HUES6 (cell line): ENCODE data around the gene DPY19L1.
"Not testable (repeated sequence)": the region's sequence is repeated elsewhere in the genome, so short reads cannot be mapped to it uniquely, and the experiment has no call there.

Experiments
- H3K27ac ChIP-seq: 2 replicates; pipeline ENCODE4 v1.7.0; 2013; ENCODE audit warnings: low read depth, mild to moderate bottlenecking, low read length, inconsistent platforms
- H3K27me3 ChIP-seq: 2 replicates; pipeline ENCODE4 v1.6.1; 2013; ENCODE audit warnings: low read length; ENCODE audit not compliant: control insufficient read depth, insufficient read depth
- H3K36me3 ChIP-seq: 2 replicates; pipeline ENCODE4 v1.6.1; 2013; ENCODE audit warnings: low read length; ENCODE audit not compliant: control insufficient read depth, insufficient read depth
- H3K4me1 ChIP-seq: 2 replicates; pipeline ENCODE4 v1.6.1; 2013; ENCODE audit warnings: low read length; ENCODE audit not compliant: control insufficient read depth, insufficient read depth
- H3K4me3 ChIP-seq: 2 replicates; pipeline ENCODE4 v1.5.1; 2013; ENCODE audit warnings: low read depth, low read length
- H3K9ac ChIP-seq: one replicate; pipeline ENCODE4 v1.6.1; 2013; ENCODE audit warnings: mild to moderate bottlenecking, low read length
- H3K9me3 ChIP-seq: 2 replicates; pipeline ENCODE4 v1.6.1; 2013; ENCODE audit warnings: low read depth, low read length; ENCODE audit not compliant: control insufficient read depth, insufficient read depth

Gene DPY19L1

GRCh38 chr7:35037211-35037525, at the start of gene DPY19L1:
Gene DPY19L1, minus strand, starts transcription at chr7:35037485. Its CDS starts 91 bp downstream, at chr7:35037394.
- Histone ChIP-seq H3K27me3 (no peaks in the 10 kb centered on the region), H3K9me3 (no peaks in the 10 kb centered on the region), H3K4me1 (peaks cover 19% of the 10 kb centered on the region; the same call in 1 of the 2 replicates), H3K36me3 (no peaks in the 10 kb centered on the region), H3K4me3 (peak within 1 kb of the TSS; percentile 76), H3K27ac (peak within 1 kb of the TSS; percentile 64; the same call in 1 of the 2 replicates), H3K9ac (peak within 1 kb of the TSS; percentile 82)

GRCh38 chr7:35079517-35079916, 42.2 kb upstream of the DPY19L1 start:
- not testable (repeated sequence) for H3K27me3 ChIP-seq, H3K9me3 ChIP-seq, H3K27ac ChIP-seq, H3K4me3 ChIP-seq, H3K36me3 ChIP-seq, H3K4me1 ChIP-seq, H3K9ac ChIP-seq

- not testable (repeated sequence) for H3K27me3 ChIP-seq, H3K4me1 ChIP-seq, H3K4me3 ChIP-seq, H3K36me3 ChIP-seq, H3K9me3 ChIP-seq, H3K27ac ChIP-seq, H3K9ac ChIP-seq
Measured at GRCh38 chr7:35074008-35074407, 36.7 kb upstream of the DPY19L1 start.

- H3K4me3 ChIP-seq, H3K9me3 ChIP-seq, H3K9ac ChIP-seq, H3K27ac ChIP-seq, H3K4me1 ChIP-seq, H3K27me3 ChIP-seq, H3K36me3 ChIP-seq: not testable (repeated sequence)
Measured at GRCh38 chr7:35072950-35073827, 35.9 kb upstream of the DPY19L1 start.

- H3K4me3 ChIP-seq, H3K27me3 ChIP-seq, H3K4me1 ChIP-seq, H3K9me3 ChIP-seq, H3K36me3 ChIP-seq, H3K27ac ChIP-seq, H3K9ac ChIP-seq: not testable (repeated sequence)
Measured at GRCh38 chr7:35069084-35069483, 31.8 kb upstream of the DPY19L1 start.

GRCh38 chr7:35065382-35065781, 28.1 kb upstream of the DPY19L1 start:
- not testable (repeated sequence) for H3K27ac ChIP-seq, H3K9ac ChIP-seq, H3K9me3 ChIP-seq, H3K4me1 ChIP-seq, H3K36me3 ChIP-seq, H3K4me3 ChIP-seq, H3K27me3 ChIP-seq

GRCh38 chr7:35058571-35058970, 21.3 kb upstream of the DPY19L1 start:
- H3K27ac ChIP-seq, H3K36me3 ChIP-seq, H3K4me1 ChIP-seq, H3K9ac ChIP-seq, H3K9me3 ChIP-seq, H3K27me3 ChIP-seq, H3K4me3 ChIP-seq: not testable (repeated sequence)

- H3K27ac ChIP-seq, H3K9me3 ChIP-seq, H3K27me3 ChIP-seq, H3K4me3 ChIP-seq, H3K4me1 ChIP-seq, H3K36me3 ChIP-seq, H3K9ac ChIP-seq: not testable (repeated sequence)
Measured at GRCh38 chr7:35057505-35058451, 20.5 kb upstream of the DPY19L1 start.

GRCh38 chr7:35055733-35056132, 18.4 kb upstream of the DPY19L1 start:
- H3K9me3 ChIP-seq, H3K4me1 ChIP-seq, H3K27me3 ChIP-seq, H3K36me3 ChIP-seq, H3K9ac ChIP-seq, H3K4me3 ChIP-seq, H3K27ac ChIP-seq: not testable (repeated sequence)

- H3K4me3 ChIP-seq, H3K9ac ChIP-seq, H3K27me3 ChIP-seq, H3K36me3 ChIP-seq, H3K27ac ChIP-seq, H3K9me3 ChIP-seq, H3K4me1 ChIP-seq: not testable (repeated sequence)
Measured at GRCh38 chr7:35053488-35054175, 16.3 kb upstream of the DPY19L1 start.

GRCh38 chr7:35048390-35048789, 11.1 kb upstream of the DPY19L1 start:
- not testable (repeated sequence) for H3K9ac ChIP-seq, H3K27ac ChIP-seq, H3K36me3 ChIP-seq, H3K9me3 ChIP-seq, H3K4me3 ChIP-seq, H3K4me1 ChIP-seq, H3K27me3 ChIP-seq
